ENCODE data around the gene CCL26.

Gene CCL26

GRCh38 chr7:75798770-75799169 lies 26.8 kb upstream of the CCL26 start (continued):
- no peak for TF ChIP-seq PATZ1 (CRISPR knock-in tag; IDR thresholded peaks at IDR 0.05; ENCODE audit: borderline replicate concordance)
- no peak for TF ChIP-seq ESRRG (CRISPR knock-in tag; IDR thresholded peaks at IDR 0.05)
- TF ChIP-seq, protein P1, sequence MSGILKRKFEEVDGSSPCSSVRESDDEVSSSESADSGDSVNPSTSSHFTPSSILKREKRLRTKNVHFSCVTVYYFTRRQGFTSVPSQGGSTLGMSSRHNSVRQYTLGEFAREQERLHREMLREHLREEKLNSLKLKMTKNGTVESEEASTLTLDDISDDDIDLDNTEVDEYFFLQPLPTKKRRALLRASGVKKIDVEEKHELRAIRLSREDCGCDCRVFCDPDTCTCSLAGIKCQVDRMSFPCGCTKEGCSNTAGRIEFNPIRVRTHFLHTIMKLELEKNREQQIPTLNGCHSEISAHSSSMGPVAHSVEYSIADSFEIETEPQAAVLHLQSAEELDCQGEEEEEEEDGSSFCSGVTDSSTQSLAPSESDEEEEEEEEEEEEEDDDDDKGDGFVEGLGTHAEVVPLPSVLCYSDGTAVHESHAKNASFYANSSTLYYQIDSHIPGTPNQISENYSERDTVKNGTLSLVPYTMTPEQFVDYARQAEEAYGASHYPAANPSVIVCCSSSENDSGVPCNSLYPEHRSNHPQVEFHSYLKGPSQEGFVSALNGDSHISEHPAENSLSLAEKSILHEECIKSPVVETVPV (CRISPR knock-in tag; IDR thresholded peaks at IDR 0.05) = no peak

- ATAC-seq = no peak
- TF ChIP-seq ZFP30 (CRISPR knock-in tag; IDR thresholded peaks at IDR 0.05) (no peak), TCF4 (CRISPR knock-in tag; IDR thresholded peaks at IDR 0.05; ENCODE audit: borderline replicate concordance) (no peak), GLIS3 (CRISPR knock-in tag; IDR thresholded peaks at IDR 0.05) (no peak), ZFP3 (CRISPR knock-in tag; IDR thresholded peaks at IDR 0.05) (no peak), BACH2 (CRISPR knock-in tag; IDR thresholded peaks at IDR 0.05; ENCODE audit: borderline replicate concordance) (no peak)
Observed at GRCh38 chr7:75796420-75796819, 24.4 kb upstream of the CCL26 start.

GRCh38 chr7:75795831-75796285 lies 23.8 kb upstream of the CCL26 start:
- no peak for TF ChIP-seq SNAI2 (CRISPR knock-in tag; IDR thresholded peaks at IDR 0.05)
- TF ChIP-seq ZNF70 (CRISPR knock-in tag; IDR thresholded peaks at IDR 0.05) = no peak
- no peak for TF ChIP-seq BACH2 (CRISPR knock-in tag; IDR thresholded peaks at IDR 0.05; ENCODE audit: borderline replicate concordance)
- TF ChIP-seq ZFP30 (CRISPR knock-in tag; IDR thresholded peaks at IDR 0.05) = no peak
- no peak for TF ChIP-seq ZNF565 (CRISPR knock-in tag; conservative IDR thresholded peaks at IDR 0.05; ENCODE audit: low read depth)
- no peak for TF ChIP-seq ZFP3 (CRISPR knock-in tag; IDR thresholded peaks at IDR 0.05)
- no peak for TF ChIP-seq CREB5 (CRISPR knock-in tag; IDR thresholded peaks at IDR 0.05; ENCODE audit: low read depth)
- no peak for TF ChIP-seq RARB (CRISPR knock-in tag; IDR thresholded peaks at IDR 0.05)
- no peak for TF ChIP-seq ESRRG (CRISPR knock-in tag; IDR thresholded peaks at IDR 0.05)
- no peak for TF ChIP-seq TCF4 (CRISPR knock-in tag; IDR thresholded peaks at IDR 0.05; ENCODE audit: borderline replicate concordance)
- TF ChIP-seq ARNTL (CRISPR knock-in tag; IDR thresholded peaks at IDR 0.05; ENCODE audit: borderline replicate concordance, low read depth) = no peak
- TF ChIP-seq ISL1 (CRISPR knock-in tag; IDR thresholded peaks at IDR 0.05) = no peak
- no peak for TF ChIP-seq ZC3H10 (CRISPR knock-in tag; IDR thresholded peaks at IDR 0.05)
- TF ChIP-seq, protein P2, sequence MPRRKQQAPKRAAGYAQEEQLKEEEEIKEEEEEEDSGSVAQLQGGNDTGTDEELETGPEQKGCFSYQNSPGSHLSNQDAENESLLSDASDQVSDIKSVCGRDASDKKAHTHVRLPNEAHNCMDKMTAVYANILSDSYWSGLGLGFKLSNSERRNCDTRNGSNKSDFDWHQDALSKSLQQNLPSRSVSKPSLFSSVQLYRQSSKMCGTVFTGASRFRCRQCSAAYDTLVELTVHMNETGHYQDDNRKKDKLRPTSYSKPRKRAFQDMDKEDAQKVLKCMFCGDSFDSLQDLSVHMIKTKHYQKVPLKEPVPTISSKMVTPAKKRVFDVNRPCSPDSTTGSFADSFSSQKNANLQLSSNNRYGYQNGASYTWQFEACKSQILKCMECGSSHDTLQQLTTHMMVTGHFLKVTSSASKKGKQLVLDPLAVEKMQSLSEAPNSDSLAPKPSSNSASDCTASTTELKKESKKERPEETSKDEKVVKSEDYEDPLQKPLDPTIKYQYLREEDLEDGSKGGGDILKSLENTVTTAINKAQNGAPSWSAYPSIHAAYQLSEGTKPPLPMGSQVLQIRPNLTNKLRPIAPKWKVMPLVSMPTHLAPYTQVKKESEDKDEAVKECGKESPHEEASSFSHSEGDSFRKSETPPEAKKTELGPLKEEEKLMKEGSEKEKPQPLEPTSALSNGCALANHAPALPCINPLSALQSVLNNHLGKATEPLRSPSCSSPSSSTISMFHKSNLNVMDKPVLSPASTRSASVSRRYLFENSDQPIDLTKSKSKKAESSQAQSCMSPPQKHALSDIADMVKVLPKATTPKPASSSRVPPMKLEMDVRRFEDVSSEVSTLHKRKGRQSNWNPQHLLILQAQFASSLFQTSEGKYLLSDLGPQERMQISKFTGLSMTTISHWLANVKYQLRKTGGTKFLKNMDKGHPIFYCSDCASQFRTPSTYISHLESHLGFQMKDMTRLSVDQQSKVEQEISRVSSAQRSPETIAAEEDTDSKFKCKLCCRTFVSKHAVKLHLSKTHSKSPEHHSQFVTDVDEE (CRISPR knock-in tag; IDR thresholded peaks at IDR 0.05) = no peak
- TF ChIP-seq TOX (CRISPR knock-in tag; IDR thresholded peaks at IDR 0.05; ENCODE audit: borderline replicate concordance) = no peak
- TF ChIP-seq, protein P1 (CRISPR knock-in tag; IDR thresholded peaks at IDR 0.05) = no peak
- TF ChIP-seq PPARA (CRISPR knock-in tag; IDR thresholded peaks at IDR 0.05; ENCODE audit: borderline replicate concordance) = no peak
- ATAC-seq = no peak

GRCh38 chr7:75793676-75794075 lies 21.7 kb upstream of the CCL26 start:
- no peak for ATAC-seq
- TF ChIP-seq BACH2 (CRISPR knock-in tag; IDR thresholded peaks at IDR 0.05; ENCODE audit: borderline replicate concordance) (no peak), ESRRG (CRISPR knock-in tag; IDR thresholded peaks at IDR 0.05) (no peak), ZC3H10 (CRISPR knock-in tag; IDR thresholded peaks at IDR 0.05) (no peak), CSDC2 (CRISPR knock-in tag; IDR thresholded peaks at IDR 0.05) (no peak), CREB5 (CRISPR knock-in tag; IDR thresholded peaks at IDR 0.05; ENCODE audit: low read depth) (no peak), ARNTL (CRISPR knock-in tag; IDR thresholded peaks at IDR 0.05; ENCODE audit: borderline replicate concordance, low read depth) (no peak), TCF4 (CRISPR knock-in tag; IDR thresholded peaks at IDR 0.05; ENCODE audit: borderline replicate concordance) (no peak), SNAI2 (CRISPR knock-in tag; IDR thresholded peaks at IDR 0.05) (no peak), ZNF70 (CRISPR knock-in tag; IDR thresholded peaks at IDR 0.05) (no peak), ZFP30 (CRISPR knock-in tag; IDR thresholded peaks at IDR 0.05) (no peak), TOX (CRISPR knock-in tag; IDR thresholded peaks at IDR 0.05; ENCODE audit: borderline replicate concordance) (no peak), POU6F1 (CRISPR knock-in tag; IDR thresholded peaks at IDR 0.05; ENCODE audit: borderline replicate concordance, low read depth) (no peak)
- TF ChIP-seq, protein P1 (CRISPR knock-in tag; IDR thresholded peaks at IDR 0.05) = no peak

All from SK-N-SH treated with all-trans-retinoic acid at 6 μM for 48 hours (cell line).